DND-41 (cell line): ENCODE results near the gene RPEL1.

Source experiments
- CTCF ChIP-seq: IDR thresholded peaks from 2 replicates; pipeline ENCODE4 v1.5.1; 2012; ENCODE audit warnings: borderline replicate concordance, low read length, moderate library complexity, mild to moderate bottlenecking; ENCODE audit not compliant: poor library complexity, severe bottlenecking; ENCODE audit errors: extremely low read depth
- EZH2 ChIP-seq: IDR thresholded peaks from 3 replicates; pipeline ENCODE4 v1.6.1; 2012; ENCODE audit warnings: borderline replicate concordance, low read depth, mild to moderate bottlenecking, moderate library complexity, low read length, inconsistent platforms; ENCODE audit not compliant: severe bottlenecking

GRCh38 chr10:103284170-103284569 is 38.5 kb downstream of the RPEL1 start:
- no peak for TF ChIP-seq CTCF
- no peak for TF ChIP-seq EZH2
